ENCODE measurements around the gene CDK14.
"Not testable (repeated sequence)": the region's sequence is repeated elsewhere in the genome, so short reads cannot be mapped to it uniquely, and the experiment has no call there.

CDK14 gene

GRCh38 chr7:90597563-90598253 is 1.6 kb downstream of the CDK14 start:
- no peak for DNase-seq

- no peak for DNase-seq
Observed at GRCh38 chr7:90599038-90599437, 2.9 kb downstream of the CDK14 start.

- DNase-seq = no peak
Observed at GRCh38 chr7:90599892-90600555, 3.9 kb downstream of the CDK14 start.

- no peak for DNase-seq
Observed at GRCh38 chr7:90602303-90602702, 6.2 kb downstream of the CDK14 start.

GRCh38 chr7:90603346-90603745 is 7.2 kb downstream of the CDK14 start:
- DNase-seq = no peak

GRCh38 chr7:90604383-90604782 is 8.3 kb downstream of the CDK14 start:
- no peak for DNase-seq

GRCh38 chr7:90605055-90605454 is 8.9 kb downstream of the CDK14 start:
- no peak for DNase-seq

- DNase-seq = no peak
Observed at GRCh38 chr7:90607196-90607595, 11.1 kb downstream of the CDK14 start.

- DNase-seq = no peak
Observed at GRCh38 chr7:90610105-90610504, 14.0 kb downstream of the CDK14 start.

GRCh38 chr7:90611115-90611514 is 15.0 kb downstream of the CDK14 start:
- DNase-seq = no peak

GRCh38 chr7:90613088-90613498 is 17.0 kb downstream of the CDK14 start:
- DNase-seq = peak in 1 of 2 experiments; percentile 21

GRCh38 chr7:90617442-90617841 is 21.3 kb downstream of the CDK14 start:
- DNase-seq = no peak

- no peak for DNase-seq
Observed at GRCh38 chr7:90618876-90619275, 22.8 kb downstream of the CDK14 start.

- DNase-seq = no peak
Observed at GRCh38 chr7:90621125-90621746, 25.1 kb downstream of the CDK14 start.

- DNase-seq = no peak
Observed at GRCh38 chr7:90621747-90622140, 25.6 kb downstream of the CDK14 start.

- no peak for DNase-seq
Observed at GRCh38 chr7:90622670-90623069, 26.5 kb downstream of the CDK14 start.

GRCh38 chr7:90624225-90624911 is 28.2 kb downstream of the CDK14 start:
- DNase-seq = no peak

GRCh38 chr7:90625051-90625450 is 28.9 kb downstream of the CDK14 start:
- DNase-seq = no peak

- no peak for DNase-seq
Observed at GRCh38 chr7:90625562-90625961, 29.4 kb downstream of the CDK14 start.

GRCh38 chr7:90626013-90626412 is 29.9 kb downstream of the CDK14 start:
- DNase-seq = no peak

GRCh38 chr7:90629297-90629918 is 33.3 kb downstream of the CDK14 start:
- no peak for DNase-seq

- DNase-seq = no peak
Observed at GRCh38 chr7:90631502-90631901, 35.4 kb downstream of the CDK14 start.

GRCh38 chr7:90639683-90640082 is 43.6 kb downstream of the CDK14 start:
- not testable (repeated sequence) for DNase-seq

All from activated CD4-positive, alpha-beta T cell treated with anti-CD3 and anti-CD28 coated beads, Interleukin-2, amount 50 U/mL, for 48 hours (primary cell).